GM12878 (cell line): Measurements from ENCODE around the gene BBOX1. TPM values are rescaled to one million over a fixed set of nuclear protein-coding genes. Genes with fewer than 3 reads are reported as not detected.

Experiments used
- BRCA1 ChIP-seq: IDR thresholded peaks from 2 replicates; pipeline ENCODE4 v1.6.1; 2011; ENCODE audit warnings: low read depth, low read length, improper control_type of control experiment
- CBX3 ChIP-seq: fragments of 200-600 bp; sonication (generic); IDR thresholded peaks from 2 replicates; pipeline ENCODE4 v1.6.1; 2016; ENCODE audit warnings: low read depth, borderline replicate concordance
- ELK1 ChIP-seq: IDR thresholded peaks from 2 replicates; pipeline ENCODE4 v1.6.1; 2012; ENCODE audit warnings: low read depth, low read length, improper control_type of control experiment
- KAT2A ChIP-seq: conservative IDR thresholded peaks from 2 replicates; pipeline ENCODE4 v1.6.1; 2011; ENCODE audit warnings: low read depth, low read length; ENCODE audit not compliant: control insufficient read depth
- MTA3 ChIP-seq: IDR thresholded peaks from 2 replicates; pipeline ENCODE4 v1.6.1; 2012; ENCODE audit warnings: low read length, inconsistent platforms, borderline replicate concordance
- REST ChIP-seq: IDR thresholded peaks from 2 replicates; pipeline ENCODE4 v1.6.1; 2012; ENCODE audit warnings: mild to moderate bottlenecking, low read depth, low read length
- SIN3A ChIP-seq: IDR thresholded peaks from 2 replicates; pipeline ENCODE4 v1.6.1; 2012; ENCODE audit warnings: low read depth, low read length, improper control_type of control experiment
- SMAD5 ChIP-seq: IDR thresholded peaks from 2 replicates; pipeline ENCODE4 v1.6.1; 2016; ENCODE audit warnings: antibody characterized with exemption, low read depth
- SPI1 ChIP-seq: IDR thresholded peaks from 2 replicates; pipeline ENCODE4 v1.6.1; 2011; ENCODE audit warnings: low read depth, mild to moderate bottlenecking, low read length, moderate library complexity, borderline replicate concordance; ENCODE audit not compliant: insufficient read depth
- SUPT20H ChIP-seq: IDR thresholded peaks from 2 replicates; pipeline ENCODE4 v1.6.1; 2011; ENCODE audit warnings: low read depth, mild to moderate bottlenecking, low read length, moderate library complexity, borderline replicate concordance; ENCODE audit not compliant: control insufficient read depth
- polyA plus RNA-seq, 11 experiments: library from polyadenylated mRNA; depleted of rRNA in 4 of 11; unstranded in 6 of 11; stranded (reverse) in 5 of 11; fragments of >200 nt; fragmentation: Nextera tagmentation in 4 of 11; fragmentation: Illumina TruSeq in 1 of 11; extraction: Ambion mirVana in 4 of 11; extraction: Trizol in 1 of 11; gene quantifications; 1 replicate in 1 of 11; 2 replicates in 10 of 11; pipeline versions ENCODE4 v1.2.1 to v1.2.3, GENCODE V29; 2011 to 2016; ENCODE audit warnings: inconsistent platforms in 2 of 11, missing spikeins in 2 of 11, low read depth in 1 of 11
- total RNA-seq, 4 experiments: library from RNA; depleted of rRNA in 3 of 4; stranded (reverse); fragments of >200 nt in 3 of 4; fragmentation: Illumina TruSeq in 1 of 4; extraction: Trizol in 1 of 4; gene quantifications; 2 replicates each; pipeline versions ENCODE4 v1.2.1 to v1.2.3, GENCODE V29; 2013 to 2021

Gene BBOX1
- total and polyA plus RNA-seq, 10 of the 15 experiments (the other 5 are each of a cell fraction or from before 2014, with no cell fraction given), result 3.5 TPM; not detected in 9

GRCh38 chr11:27094120-27094519, 53.5 kb downstream of the BBOX1 start (continued):
- TF ChIP-seq BRCA1 (no peak), CBX3 (no peak), SMAD5 (no peak), SUPT20H (no peak), SPI1 (no peak), MTA3 (no peak), KAT2A (no peak), REST (no peak), ELK1 (no peak), SIN3A (no peak)
- TF ChIP-seq, all 136 proteins: peak for 0
